ENCODE measurements around the gene LIM2. TPM values are rescaled to one million over a fixed set of nuclear protein-coding genes. Genes with fewer than 3 reads are reported as not detected.

Gene LIM2
- total RNA-seq (2012; rRNA removed) (not detected in 2 replicates), polyA plus RNA-seq (2012; rRNA removed) (not detected in 2 replicates), Bru-seq, nascent RNA (not detected), BruChase-seq, experiment 1, labeled RNA remaining after a 6-hour chase (not detected), BruChase-seq, experiment 2, labeled RNA remaining after a 2-hour chase (not detected)
- polyA plus RNA-seq (2012; cell fraction: cytosol; rRNA removed), result not detected in 2 replicates
- polyA plus RNA-seq (2012; cell fraction: nucleus; rRNA removed; ENCODE audit: low replicate concordance), result not detected in 2 replicates
- long read RNA-seq, result 0 reads

GRCh38 chr19:51387924-51388389 is at the start of gene LIM2:
LIM2 (minus strand) TSS chr19:51387974; CDS start chr19:51387443, 531 bp downstream.
- in situ Hi-C loops (cut with MboI; ENCODE audit: low sequenced_read_pairs) (no loop called here), dilution Hi-C loops (cut with HindIII; ENCODE audit: low sequenced_read_pairs, unreplicated experiment) (no loop called here), intact Hi-C loops (cut with micrococcal nuclease) (no loop called here)
- Histone ChIP-seq H4K8ac (ENCODE audit: low read depth in 2 of 2, low read length in 2 of 2) (no peak within 1 kb of the TSS), H3K4me1 (ENCODE audit: control insufficient read depth, insufficient read depth, low read length) (no peaks in the 10 kb centered on the region), H2BK20ac (ENCODE audit: low read depth, low read length) (no peak within 1 kb of the TSS), H3K9me3 (ENCODE audit: control insufficient read depth, insufficient read depth, low read length) (no peaks in the 10 kb centered on the region), H3K9ac (ENCODE audit: low read depth, low read length) (no peak within 1 kb of the TSS), H3K18ac (ENCODE audit: low read depth, low read length) (no peak within 1 kb of the TSS), H2BK5ac (ENCODE audit: low read depth, low read length, poor library complexity, severe bottlenecking) (no peak within 1 kb of the TSS), H4K5ac (ENCODE audit: low read depth, low read length) (no peak within 1 kb of the TSS), H3K56ac (ENCODE audit: extremely low read depth, insufficient read depth, low read length) (no peak within 1 kb of the TSS), H3K27me3 (ENCODE audit: control insufficient read depth, insufficient read depth, low read length) (peaks cover 2% of the 10 kb centered on the region; the same call in 1 of the 2 replicates), H3K9me1 (ENCODE audit: insufficient read depth, low read length) (no peaks in the 10 kb centered on the region), H2BK15ac (ENCODE audit: low read depth, low read length) (no peak within 1 kb of the TSS), H3K36me3 (ENCODE audit: control insufficient read depth, insufficient read depth, low read length) (no peaks in the 10 kb centered on the region), H2AK9ac (replicated peaks; ENCODE audit: low read depth, low read length, poor library complexity) (no peak within 1 kb of the TSS), H2AFZ (replicated peaks; ENCODE audit: low read length, poor library complexity) (no peak within 1 kb of the TSS), H3K4me3 (ENCODE audit: insufficient read depth, low read depth, low read length) (no peak within 1 kb of the TSS), H3K27ac (ENCODE audit: insufficient read depth, low read length) (no peak within 1 kb of the TSS), H3K14ac (replicated peaks; ENCODE audit: low read depth, low read length) (no peak within 1 kb of the TSS), H3K4ac (ENCODE audit: low read depth, low read length) (no peak within 1 kb of the TSS), H3K79me1 (ENCODE audit: low read depth in 1 of 2, low read length in 2 of 2) (no peaks in the 10 kb centered on the region), H4K20me1 (ENCODE audit: insufficient read depth, low read length) (no peaks in the 10 kb centered on the region), H2BK120ac (ENCODE audit: low read depth, low read length) (no peak within 1 kb of the TSS), H4K91ac (ENCODE audit: insufficient read depth, low read depth, low read length) (no peak within 1 kb of the TSS), H3K23ac (ENCODE audit: low read depth, low read length) (no peak within 1 kb of the TSS), H2AK5ac (ENCODE audit: low read depth, low read length) (no peak within 1 kb of the TSS), H3K4me2 (ENCODE audit: low read depth, low read length) (no peak within 1 kb of the TSS)
- CTCF ChIA-PET, result no interaction called here
- no peak for TF ChIP-seq CHD1 (IDR thresholded peaks at IDR 0.05; ENCODE audit: low read depth, low read length)
- TF ChIP-seq FOS (IDR thresholded peaks at IDR 0.05; ENCODE audit: low read depth, low read length), result no peak
- TF ChIP-seq RFX5 (IDR thresholded peaks at IDR 0.05; ENCODE audit: low read depth, low read length), result no peak
- no peak for TF ChIP-seq SMC3 (IDR thresholded peaks at IDR 0.05; ENCODE audit: low read depth, low read length)
- no peak for TF ChIP-seq MAZ (IDR thresholded peaks at IDR 0.05; ENCODE audit: borderline replicate concordance, low read depth, low read length)
- TF ChIP-seq POLR2A (IDR thresholded peaks at IDR 0.05; ENCODE audit: low read depth, low read length), result no peak
- no peak for TF ChIP-seq NFE2L2 (IDR thresholded peaks at IDR 0.05; ENCODE audit: low read depth, low read length)
- TF ChIP-seq CTCF (conservative IDR thresholded peaks at IDR 0.05; ENCODE audit: low read depth, low read length), result no peak
- no peak for TF ChIP-seq RCOR1 (IDR thresholded peaks at IDR 0.05; ENCODE audit: insufficient replicate concordance, low read length)
- no peak for TF ChIP-seq CEBPB (IDR thresholded peaks at IDR 0.05; ENCODE audit: low read depth, low read length)
- no peak for TF ChIP-seq BHLHE40 (IDR thresholded peaks at IDR 0.05; ENCODE audit: low read depth, low read length)
- TF ChIP-seq RAD21 (IDR thresholded peaks at IDR 0.05; ENCODE audit: low read length), result no peak
- TF ChIP-seq MXI1 (IDR thresholded peaks at IDR 0.05; ENCODE audit: borderline replicate concordance, low read depth, low read length), result no peak
- TF ChIP-seq, protein P1, sequence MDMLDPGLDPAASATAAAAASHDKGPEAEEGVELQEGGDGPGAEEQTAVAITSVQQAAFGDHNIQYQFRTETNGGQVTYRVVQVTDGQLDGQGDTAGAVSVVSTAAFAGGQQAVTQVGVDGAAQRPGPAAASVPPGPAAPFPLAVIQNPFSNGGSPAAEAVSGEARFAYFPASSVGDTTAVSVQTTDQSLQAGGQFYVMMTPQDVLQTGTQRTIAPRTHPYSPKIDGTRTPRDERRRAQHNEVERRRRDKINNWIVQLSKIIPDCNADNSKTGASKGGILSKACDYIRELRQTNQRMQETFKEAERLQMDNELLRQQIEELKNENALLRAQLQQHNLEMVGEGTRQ (IDR thresholded peaks at IDR 0.05; ENCODE audit: low read depth, low read length), result no peak
- TF ChIP-seq, protein P2, sequence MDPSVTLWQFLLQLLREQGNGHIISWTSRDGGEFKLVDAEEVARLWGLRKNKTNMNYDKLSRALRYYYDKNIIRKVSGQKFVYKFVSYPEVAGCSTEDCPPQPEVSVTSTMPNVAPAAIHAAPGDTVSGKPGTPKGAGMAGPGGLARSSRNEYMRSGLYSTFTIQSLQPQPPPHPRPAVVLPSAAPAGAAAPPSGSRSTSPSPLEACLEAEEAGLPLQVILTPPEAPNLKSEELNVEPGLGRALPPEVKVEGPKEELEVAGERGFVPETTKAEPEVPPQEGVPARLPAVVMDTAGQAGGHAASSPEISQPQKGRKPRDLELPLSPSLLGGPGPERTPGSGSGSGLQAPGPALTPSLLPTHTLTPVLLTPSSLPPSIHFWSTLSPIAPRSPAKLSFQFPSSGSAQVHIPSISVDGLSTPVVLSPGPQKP (IDR thresholded peaks at IDR 0.05; ENCODE audit: borderline replicate concordance, low read depth, low read length), result no peak
- TF ChIP-seq MAFK (IDR thresholded peaks at IDR 0.05; ENCODE audit: low read depth, low read length), result no peak
- DNase-seq (no peak), ATAC-seq (ENCODE audit: low read depth) (no peak)
- WGBS, 2 experiments (ENCODE audit: extremely low coverage in 2 of 2, insufficient read length in 1 of 2), result 73% methylated on average over 5 of the region's 15 CpGs; no CpG with 5 or more reads in 1 of the 2 experiments
- POLR2A ChIA-PET (ENCODE audit: unreplicated experiment), result no interaction called here
- BruUV-seq (replicated peaks), result no TSS peak

All from IMR-90 (cell line).